ENCODE data around the gene MICAL2.

DNA sequence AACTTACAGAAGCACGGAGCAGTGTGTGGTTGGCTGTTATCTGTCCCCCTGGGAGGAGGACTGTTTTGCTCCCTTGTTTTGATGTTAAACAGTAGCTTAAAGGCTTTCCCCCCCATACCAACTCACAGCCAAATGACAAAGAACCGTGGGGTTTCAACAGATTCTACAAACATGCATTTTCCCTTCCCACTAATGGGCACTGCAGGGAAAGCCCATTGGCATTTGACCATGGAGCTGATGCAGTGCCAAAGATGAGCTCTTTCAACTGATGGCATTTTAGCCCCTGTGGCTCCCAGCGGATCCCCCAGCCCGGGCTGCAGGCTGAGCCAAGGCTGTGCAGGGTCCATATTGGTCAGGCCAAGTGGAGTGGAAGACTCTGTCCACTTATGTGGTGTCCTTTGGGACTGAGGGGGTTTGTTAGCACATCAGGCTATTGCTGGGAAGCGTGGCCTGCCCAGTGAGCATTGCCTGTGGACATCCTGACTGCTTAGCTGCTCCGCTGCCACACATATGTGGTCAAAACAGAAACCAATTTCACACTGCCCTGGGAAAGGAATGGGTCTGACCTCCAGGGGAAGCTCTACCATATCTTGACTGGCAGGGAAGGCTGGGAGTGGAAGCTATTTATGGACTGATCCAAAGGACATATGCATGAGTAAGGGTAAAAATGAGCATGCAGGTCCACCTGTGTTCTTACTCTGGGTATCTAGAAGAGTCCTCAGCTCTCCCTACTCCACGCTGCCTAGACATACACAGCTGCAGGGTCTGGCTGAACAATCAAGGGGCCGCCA lies 150.5 kb downstream of the MICAL2 start:
- TF ChIP-seq, protein P1, sequence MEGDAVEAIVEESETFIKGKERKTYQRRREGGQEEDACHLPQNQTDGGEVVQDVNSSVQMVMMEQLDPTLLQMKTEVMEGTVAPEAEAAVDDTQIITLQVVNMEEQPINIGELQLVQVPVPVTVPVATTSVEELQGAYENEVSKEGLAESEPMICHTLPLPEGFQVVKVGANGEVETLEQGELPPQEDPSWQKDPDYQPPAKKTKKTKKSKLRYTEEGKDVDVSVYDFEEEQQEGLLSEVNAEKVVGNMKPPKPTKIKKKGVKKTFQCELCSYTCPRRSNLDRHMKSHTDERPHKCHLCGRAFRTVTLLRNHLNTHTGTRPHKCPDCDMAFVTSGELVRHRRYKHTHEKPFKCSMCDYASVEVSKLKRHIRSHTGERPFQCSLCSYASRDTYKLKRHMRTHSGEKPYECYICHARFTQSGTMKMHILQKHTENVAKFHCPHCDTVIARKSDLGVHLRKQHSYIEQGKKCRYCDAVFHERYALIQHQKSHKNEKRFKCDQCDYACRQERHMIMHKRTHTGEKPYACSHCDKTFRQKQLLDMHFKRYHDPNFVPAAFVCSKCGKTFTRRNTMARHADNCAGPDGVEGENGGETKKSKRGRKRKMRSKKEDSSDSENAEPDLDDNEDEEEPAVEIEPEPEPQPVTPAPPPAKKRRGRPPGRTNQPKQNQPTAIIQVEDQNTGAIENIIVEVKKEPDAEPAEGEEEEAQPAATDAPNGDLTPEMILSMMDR (IDR thresholded peaks at IDR 0.05; ENCODE audit: extremely low read depth in 1 of 2, insufficient read depth in 1 of 2, low read depth in 1 of 2, low read length in 2 of 2): no peak
- TF ChIP-seq EZH2 (IDR thresholded peaks at IDR 0.05; ENCODE audit: borderline replicate concordance, low read depth, low read length, severe bottlenecking) (no peak), POLR2A (IDR thresholded peaks at IDR 0.05; ENCODE audit: low read depth, low read length) (no peak), POLR2AphosphoS5 (IDR thresholded peaks at IDR 0.05; ENCODE audit: insufficient read depth, low read depth, low read length) (no peak)
- TF ChIP-seq, protein P2, sequence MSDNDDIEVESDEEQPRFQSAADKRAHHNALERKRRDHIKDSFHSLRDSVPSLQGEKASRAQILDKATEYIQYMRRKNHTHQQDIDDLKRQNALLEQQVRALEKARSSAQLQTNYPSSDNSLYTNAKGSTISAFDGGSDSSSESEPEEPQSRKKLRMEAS (IDR thresholded peaks at IDR 0.05; ENCODE audit: insufficient read depth, insufficient read length): no peak

Measured in endothelial cell of umbilical vein (primary cell).